Measurements from ENCODE around the gene MT3. TPM values are rescaled to one million over a fixed set of nuclear protein-coding genes. Genes with fewer than 3 reads are reported as not detected.
A peak's percentile ranks its signal among the peaks of the same experiment; 100 is the strongest.

Gene MT3
- total and polyA plus RNA-seq, 2 of the 13 experiments (the other 11 are each of a cell fraction or from before 2014, with no cell fraction given): not detected

GRCh38 chr16:56632156-56632847 lies 43.0 kb downstream of the MT3 start, which contains the start of gene MT1M (continued):
- TF ChIP-seq TARDBP (CRISPR knock-in tag; IDR thresholded peaks at IDR 0.05): no peak
- TF ChIP-seq FOXP4 (CRISPR knock-in tag; IDR thresholded peaks at IDR 0.05): no peak
- TF ChIP-seq ZNF230 (CRISPR knock-in tag; IDR thresholded peaks at IDR 0.05): no peak
- TF ChIP-seq PRDM4 (CRISPR knock-in tag; IDR thresholded peaks at IDR 0.05; ENCODE audit: borderline replicate concordance): no peak
- no peak for TF ChIP-seq TBX3 (IDR thresholded peaks at IDR 0.05; ENCODE audit: borderline replicate concordance)
- no peak for TF ChIP-seq MAF1 (CRISPR knock-in tag; IDR thresholded peaks at IDR 0.05; ENCODE audit: borderline replicate concordance)
- TF ChIP-seq ZNF687 (CRISPR knock-in tag; IDR thresholded peaks at IDR 0.05): peak; percentile 68
- TF ChIP-seq ZNF543 (CRISPR knock-in tag; IDR thresholded peaks at IDR 0.05): no peak
- no peak for TF ChIP-seq DMTF1 (CRISPR knock-in tag; IDR thresholded peaks at IDR 0.05)
- no peak for TF ChIP-seq NRL (CRISPR knock-in tag; IDR thresholded peaks at IDR 0.05; ENCODE audit: borderline replicate concordance)
- TF ChIP-seq ETV6 (CRISPR knock-in tag; conservative IDR thresholded peaks at IDR 0.05): no peak
- TF ChIP-seq ERF (CRISPR knock-in tag; IDR thresholded peaks at IDR 0.05): peak; percentile 30; the same call in 1 of the 2 replicates
- TF ChIP-seq ZNF572 (CRISPR knock-in tag; IDR thresholded peaks at IDR 0.05): 0 out of 2 replicates have a peak, but pooled peaks have one; percentile 10
- no peak for TF ChIP-seq TRIM24 (CRISPR knock-in tag; IDR thresholded peaks at IDR 0.05)
- no peak; the same call in 1 of the 2 replicates for TF ChIP-seq ZFP91 (CRISPR knock-in tag; IDR thresholded peaks at IDR 0.05; ENCODE audit: borderline replicate concordance)
- TF ChIP-seq ZNF816 (CRISPR knock-in tag; IDR thresholded peaks at IDR 0.05; ENCODE audit: borderline replicate concordance): no peak

Measured in HepG2 (cell line).